Ramos (cell line): ENCODE results near the gene NXF1.

Experiments
- in situ Hi-C: fragments of 300-500 bp; cut with MboI; formaldehyde crosslinking; loops from one replicate; pipeline ENCODE4 v1.14.3; 2022; ENCODE audit warnings: low sequenced_read_pairs; ENCODE audit not compliant: unreplicated experiment

Gene NXF1

GRCh38 chr11:62835336-62835735 lies 30.1 kb upstream of the NXF1 start:
- in situ Hi-C loops = loop anchor here (25.0 kb wide), 1 partner anchor 1402 kb away; the partner anchor contains the start of genes DNAJC4, FKBP2, NUDT22 and PPP1R14B

DNA sequence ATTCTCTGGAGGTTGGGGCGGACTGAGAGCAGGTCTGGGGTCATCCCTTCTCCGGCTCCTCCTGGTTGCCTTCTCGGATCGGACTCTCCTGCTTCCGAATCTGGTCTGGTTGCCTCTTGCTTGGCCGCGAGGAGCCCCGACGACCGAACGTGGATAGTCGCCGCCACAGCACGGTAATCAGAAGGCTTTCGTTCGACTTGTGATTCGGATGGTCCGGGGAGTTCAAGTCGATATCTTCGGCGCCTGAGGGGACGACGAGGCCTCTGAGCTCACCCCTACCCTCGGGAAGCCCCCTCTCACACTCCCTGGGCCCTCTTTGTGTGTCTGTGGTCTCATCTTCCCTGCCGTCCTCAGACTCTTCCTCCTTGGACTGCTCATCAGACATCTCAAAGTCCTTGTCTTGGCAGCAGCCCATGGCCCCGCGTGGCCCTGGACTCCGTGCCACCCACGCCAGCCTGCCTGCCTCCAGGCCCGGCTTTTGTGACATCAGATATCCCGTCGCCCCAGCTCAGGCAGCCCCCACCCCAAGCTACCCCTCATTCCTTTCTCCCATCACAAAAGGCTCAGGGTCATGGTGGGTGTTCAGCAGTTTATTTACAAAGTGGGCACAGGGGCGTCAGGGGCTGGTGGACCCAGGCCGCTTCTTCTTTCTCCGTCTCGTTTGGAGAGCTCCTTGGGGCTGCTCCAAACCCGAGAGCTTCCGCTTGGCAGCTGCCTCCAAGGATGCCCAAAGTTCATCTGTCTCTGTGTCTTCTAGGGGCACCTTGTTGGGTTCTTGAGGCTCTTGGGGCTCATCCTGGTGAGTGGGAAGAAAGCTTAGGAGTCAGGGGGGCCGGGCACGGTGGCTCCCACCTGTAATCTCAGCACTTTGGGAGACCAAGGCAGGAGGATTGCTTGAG lies 27.3 kb upstream of the NXF1 start, which contains the start of gene TEX54:
Gene TEX54, minus strand, starts transcription at position 506 of the 899 bp plus-strand sequence.
- in situ Hi-C loops = loop anchor here (25.0 kb wide), 1 partner anchor 1405 kb away; the partner anchor contains the start of genes DNAJC4, FKBP2, NUDT22 and PPP1R14B

DNA sequence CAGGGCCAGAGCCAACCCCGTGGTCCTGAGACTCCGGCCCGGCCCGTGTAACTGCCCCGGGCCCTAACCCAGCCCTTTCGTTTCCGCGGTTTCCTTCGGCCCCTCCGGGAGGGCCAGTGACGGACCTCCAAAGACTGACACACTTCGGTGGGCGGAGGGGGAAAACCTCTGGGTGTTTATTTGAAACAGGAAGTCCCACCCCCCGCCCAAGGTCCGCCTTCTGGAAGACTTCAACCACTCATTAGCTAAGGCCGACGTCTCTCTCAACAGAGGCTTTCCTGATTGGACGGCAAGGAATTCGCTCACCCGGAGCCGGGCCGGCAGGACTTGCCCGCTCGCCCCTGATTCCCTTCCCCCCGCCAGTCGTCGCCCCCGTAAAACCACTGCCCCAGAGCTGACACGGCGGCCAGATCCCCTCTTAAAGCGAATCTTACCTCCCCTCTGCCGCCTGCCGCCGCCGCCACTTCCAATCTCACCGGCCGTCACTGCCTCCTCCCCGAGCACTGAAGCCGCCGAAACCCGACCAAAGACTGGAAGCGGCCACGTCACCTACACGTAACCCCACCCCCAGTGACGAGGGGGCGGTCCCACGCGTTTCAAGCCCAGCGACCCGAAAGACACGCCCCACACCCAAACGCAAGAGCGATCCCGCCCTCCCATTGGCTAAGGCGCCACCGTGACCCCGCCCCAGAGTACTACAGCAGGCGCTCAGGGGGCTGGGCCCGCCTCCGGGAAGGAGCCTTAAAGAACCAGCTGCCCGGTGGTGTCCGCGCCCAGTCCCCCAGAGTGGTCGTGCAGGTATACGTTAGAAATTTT lies 26.5 kb upstream of the NXF1 start, which contains the start of gene STX5:
Gene STX5, minus strand, starts transcription at position 532 of the 816 bp plus-strand sequence. CDS start 808 bp downstream, outside the sequence.
- in situ Hi-C loops = loop anchor here (25.0 kb wide), 1 partner anchor 1406 kb away; the partner anchor contains the start of genes DNAJC4, FKBP2, NUDT22 and PPP1R14B

DNA sequence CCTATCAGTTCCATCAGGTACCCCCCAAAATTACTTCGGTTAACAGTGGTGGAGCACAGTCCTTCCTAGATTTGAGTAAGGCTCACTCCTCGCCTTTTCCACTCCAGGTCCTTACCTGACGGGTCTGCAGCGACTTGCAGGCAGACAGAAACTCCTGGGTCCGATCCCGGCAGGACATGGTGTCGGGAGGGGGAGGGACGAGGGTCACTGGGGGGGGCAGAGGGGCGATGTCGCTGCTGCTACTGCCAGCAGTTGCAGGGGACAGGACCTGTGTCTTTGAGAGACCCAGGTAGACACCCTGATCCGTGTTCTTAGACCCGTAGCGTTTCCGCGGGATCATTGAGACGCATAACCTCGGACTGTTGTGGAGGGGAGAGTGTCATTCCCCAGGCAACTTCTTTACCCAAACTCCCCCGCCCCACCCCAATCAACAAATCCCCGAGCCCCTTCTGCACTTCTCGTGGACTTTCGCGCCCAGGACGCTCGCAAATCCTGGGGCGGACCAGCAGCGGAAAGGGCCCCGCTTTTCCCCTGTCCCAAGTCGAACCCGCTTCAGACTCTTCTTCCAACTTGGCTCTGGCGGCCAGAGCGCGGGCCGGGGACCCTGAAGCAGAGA lies 25.8 kb upstream of the NXF1 start:
- in situ Hi-C loops = loop anchor here (25.0 kb wide), 1 partner anchor 1406 kb away; the partner anchor contains the start of genes DNAJC4, FKBP2, NUDT22 and PPP1R14B

DNA sequence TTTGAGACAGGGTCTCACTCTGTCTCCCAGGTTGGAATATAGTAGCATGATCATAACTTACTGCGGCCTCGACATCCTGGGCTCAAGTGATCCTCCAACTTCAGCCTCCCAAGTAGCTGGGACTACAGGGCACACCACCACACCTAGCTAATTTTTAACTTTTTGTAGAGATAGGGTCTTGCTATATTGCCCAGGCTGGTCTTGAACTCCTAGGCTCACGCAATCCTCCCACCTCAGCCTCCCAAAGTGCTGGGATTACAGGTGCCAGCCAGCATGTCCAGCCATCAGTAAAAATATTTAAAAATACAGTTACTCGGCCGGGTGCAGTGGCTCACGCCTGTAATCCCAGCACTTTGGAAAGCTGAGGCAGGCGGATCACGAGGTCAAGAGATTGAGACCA lies 22.9 kb upstream of the NXF1 start:
- in situ Hi-C loops = loop anchor here (25.0 kb wide), 1 partner anchor 1409 kb away; the partner anchor contains the start of genes DNAJC4, FKBP2, NUDT22 and PPP1R14B

- in situ Hi-C loops = no loop called here
These were observed 18.4 kb upstream of the NXF1 start for GRCh38 chr11:62823677-62824076.

GRCh38 chr11:62817129-62817528 lies 11.9 kb upstream of the NXF1 start:
- in situ Hi-C loops = no loop called here

DNA sequence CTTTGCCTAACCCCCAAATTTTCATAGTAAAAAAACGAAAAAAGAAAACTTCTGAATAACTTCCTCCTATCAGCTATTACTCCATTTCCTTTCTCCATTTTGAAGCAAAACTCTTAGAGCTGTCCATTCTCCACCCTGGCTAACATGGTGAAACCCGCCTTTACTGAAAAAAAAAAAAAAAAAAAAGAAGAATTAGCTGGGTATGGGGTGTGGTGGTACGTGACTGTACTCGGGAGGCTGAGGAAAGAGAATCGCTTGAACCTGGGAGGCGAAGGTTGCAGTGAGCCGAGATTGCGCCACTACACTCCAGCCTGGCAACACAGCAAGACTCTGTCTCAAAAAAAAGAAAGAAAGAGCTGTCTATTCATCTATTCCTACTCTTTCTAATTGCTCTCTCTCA lies 11.3 kb upstream of the NXF1 start:
- in situ Hi-C loops = no loop called here

DNA sequence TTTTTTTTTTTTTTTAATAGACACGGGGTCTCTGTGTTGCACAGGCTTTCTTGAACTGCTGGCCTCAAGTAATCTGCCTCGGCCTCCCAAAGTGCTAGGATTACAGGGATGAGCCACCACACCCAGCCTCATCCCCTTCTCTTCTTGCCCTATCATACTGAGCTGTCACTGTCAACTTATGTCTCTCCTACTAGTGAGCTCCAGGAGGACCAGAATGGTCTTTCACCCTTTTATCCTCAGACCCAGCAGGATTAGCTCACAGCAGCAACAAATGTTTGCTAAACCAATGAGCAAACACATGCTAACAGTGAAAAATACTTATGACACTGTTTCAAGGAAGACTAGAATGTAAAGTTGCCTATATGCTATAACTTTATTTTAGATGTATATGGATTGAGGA lies 6.4 kb upstream of the NXF1 start:
- in situ Hi-C loops = no loop called here

- in situ Hi-C loops = no loop called here
These were observed 5.5 kb upstream of the NXF1 start for GRCh38 chr11:62810748-62811147.

DNA sequence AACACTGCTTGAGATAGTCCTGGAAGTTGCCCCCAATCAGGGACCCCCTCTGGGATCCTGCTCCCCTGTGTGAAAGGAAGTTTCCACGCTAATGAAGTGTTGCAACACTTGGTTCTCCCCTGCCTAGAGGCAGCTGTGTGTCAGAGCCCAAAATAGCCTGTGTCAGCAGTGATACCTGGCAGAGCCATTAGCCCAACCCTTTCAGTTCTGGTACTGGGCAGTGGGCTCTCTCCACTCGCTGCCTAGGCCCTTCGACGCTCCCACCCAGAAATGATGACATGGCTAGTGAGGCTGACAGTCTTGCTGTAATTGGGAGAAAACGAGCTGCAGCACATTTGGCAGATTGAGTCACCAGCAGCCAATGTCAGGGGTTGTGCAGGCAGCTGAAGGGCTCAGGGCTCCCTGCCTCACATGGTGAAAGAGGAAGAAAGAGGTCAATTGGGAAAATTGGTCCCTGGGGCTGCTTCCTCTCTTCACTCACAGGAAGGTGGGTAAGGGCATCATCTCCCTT lies 1.4 kb upstream of the NXF1 start:
- in situ Hi-C loops = no loop called here

DNA sequence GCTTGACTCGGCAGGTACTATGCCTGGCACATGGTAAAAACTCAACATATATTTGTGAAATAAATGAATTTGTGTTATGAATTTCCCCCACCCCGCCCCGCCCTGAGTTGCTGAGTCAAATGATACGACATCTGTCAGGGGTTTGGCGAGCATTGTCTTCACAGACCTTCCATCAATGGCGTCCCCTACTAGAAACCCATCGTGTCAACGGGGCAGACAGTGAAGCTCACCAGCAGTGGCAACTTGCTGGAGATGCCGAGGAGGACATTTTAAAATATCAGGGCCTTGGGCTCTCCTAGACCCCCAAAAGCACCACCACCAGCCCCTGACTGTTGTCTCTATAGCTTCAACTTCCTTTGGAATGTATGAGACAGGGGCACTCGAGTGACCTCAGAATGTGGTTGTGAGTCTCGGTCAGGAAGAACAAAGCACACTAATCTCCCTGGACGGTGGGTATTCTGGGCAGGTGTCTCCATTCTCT lies 761 bp upstream of the NXF1 start:
- in situ Hi-C loops = no loop called here

GRCh38 chr11:62804310-62805075 lies 747 bp downstream of the NXF1 start:
- in situ Hi-C loops = no loop called here

DNA sequence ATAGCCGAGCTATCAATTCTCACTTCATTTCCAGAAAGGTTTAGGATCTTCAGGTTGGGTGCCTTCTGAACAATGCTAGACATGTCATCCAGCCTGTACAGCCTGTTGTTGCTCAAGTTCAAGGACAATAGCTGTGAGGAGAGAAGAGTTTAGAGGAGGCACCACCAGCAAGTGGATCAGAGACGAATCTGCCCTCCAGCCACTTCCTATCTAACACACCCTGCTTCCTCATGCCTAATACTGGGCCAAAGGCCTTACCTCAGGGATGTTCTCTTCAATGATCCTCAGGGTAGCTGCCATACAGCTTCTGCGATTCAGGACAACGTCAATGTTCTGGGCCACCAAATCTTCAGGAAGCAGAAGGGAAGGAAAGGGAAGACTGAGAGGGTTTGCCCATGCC lies 4.2 kb downstream of the NXF1 start:
- in situ Hi-C loops = no loop called here

DNA sequence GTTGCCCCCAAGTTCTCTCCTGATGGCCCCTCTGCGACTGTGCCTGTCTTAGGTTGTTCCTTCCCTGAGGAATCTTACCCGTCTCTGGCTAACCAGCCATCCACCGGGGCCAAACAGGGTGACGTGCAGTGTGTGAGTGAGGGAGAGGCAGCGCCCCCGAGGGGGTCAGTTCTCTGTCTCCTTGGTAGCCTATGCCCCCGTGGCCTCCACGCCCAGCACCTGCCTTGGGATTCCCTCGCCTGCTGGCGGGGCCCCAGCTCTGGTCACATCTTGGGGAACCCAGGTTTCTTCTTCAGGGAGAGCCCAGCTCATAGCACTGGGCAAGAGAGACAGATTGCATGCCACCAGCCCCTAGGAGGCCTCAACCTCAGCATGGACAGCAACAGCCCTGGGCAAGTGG lies 5.8 kb downstream of the NXF1 start:
- in situ Hi-C loops = no loop called here

GRCh38 chr11:62796281-62796680 lies 9.0 kb downstream of the NXF1 start:
- in situ Hi-C loops = no loop called here

GRCh38 chr11:62794201-62794775 lies 11.0 kb downstream of the NXF1 start:
- in situ Hi-C loops = no loop called here

GRCh38 chr11:62792202-62792575 lies 13.1 kb downstream of the NXF1 start:
- in situ Hi-C loops = no loop called here
